Measurements from ENCODE around the gene LDLR.

The LDLR gene

DNA sequence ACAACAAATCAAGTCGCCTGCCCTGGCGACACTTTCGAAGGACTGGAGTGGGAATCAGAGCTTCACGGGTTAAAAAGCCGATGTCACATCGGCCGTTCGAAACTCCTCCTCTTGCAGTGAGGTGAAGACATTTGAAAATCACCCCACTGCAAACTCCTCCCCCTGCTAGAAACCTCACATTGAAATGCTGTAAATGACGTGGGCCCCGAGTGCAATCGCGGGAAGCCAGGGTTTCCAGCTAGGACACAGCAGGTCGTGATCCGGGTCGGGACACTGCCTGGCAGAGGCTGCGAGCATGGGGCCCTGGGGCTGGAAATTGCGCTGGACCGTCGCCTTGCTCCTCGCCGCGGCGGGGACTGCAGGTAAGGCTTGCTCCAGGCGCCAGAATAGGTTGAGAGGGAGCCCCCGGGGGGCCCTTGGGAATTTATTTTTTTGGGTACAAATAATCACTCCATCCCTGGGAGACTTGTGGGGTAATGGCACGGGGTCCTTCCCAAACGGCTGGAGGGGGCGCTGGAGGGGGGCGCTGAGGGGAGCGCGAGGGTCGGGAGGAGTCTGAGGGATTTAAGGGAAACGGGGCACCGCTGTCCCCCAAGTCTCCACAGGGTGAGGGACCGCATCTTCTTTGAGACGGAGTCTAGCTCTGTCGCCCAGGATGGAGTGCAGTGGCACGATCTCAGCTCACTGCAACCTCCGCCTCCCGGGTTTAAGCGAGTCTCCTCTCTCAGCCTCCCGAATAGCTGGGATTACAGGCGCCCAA lies at the start of gene LDLR:
Gene LDLR (plus strand): TSS at position 210 of the 760 bp plus-strand sequence. CDS start 86 bp downstream, at position 296.
- in situ Hi-C loops (cut with HindIII; ENCODE audit: low sequenced_read_pairs), result loop anchor here (10.0 kb wide), 1 partner anchor 65 kb away; no protein-coding TSS in a partner anchor

DNA sequence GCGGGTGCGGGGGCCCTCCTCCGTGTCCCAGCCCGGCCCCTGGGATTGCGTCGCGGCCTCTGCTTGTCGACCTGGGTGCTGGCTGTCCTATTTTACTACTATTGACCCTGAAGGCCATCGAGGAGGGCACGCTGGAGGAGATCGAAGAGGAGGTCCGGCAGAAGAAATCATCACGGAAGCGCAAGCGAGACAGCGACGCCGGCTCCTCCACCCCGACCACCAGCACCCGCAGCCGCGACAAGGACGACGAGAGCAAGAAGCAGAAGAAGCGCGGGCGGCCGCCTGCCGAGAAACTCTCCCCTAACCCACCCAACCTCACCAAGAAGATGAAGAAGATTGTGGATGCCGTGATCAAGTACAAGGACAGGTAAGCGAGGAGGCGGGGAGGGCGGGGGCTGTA lies 48.1 kb upstream of the LDLR start:
- in situ Hi-C loops (cut with HindIII; ENCODE audit: low sequenced_read_pairs), result no loop called here

DNA sequence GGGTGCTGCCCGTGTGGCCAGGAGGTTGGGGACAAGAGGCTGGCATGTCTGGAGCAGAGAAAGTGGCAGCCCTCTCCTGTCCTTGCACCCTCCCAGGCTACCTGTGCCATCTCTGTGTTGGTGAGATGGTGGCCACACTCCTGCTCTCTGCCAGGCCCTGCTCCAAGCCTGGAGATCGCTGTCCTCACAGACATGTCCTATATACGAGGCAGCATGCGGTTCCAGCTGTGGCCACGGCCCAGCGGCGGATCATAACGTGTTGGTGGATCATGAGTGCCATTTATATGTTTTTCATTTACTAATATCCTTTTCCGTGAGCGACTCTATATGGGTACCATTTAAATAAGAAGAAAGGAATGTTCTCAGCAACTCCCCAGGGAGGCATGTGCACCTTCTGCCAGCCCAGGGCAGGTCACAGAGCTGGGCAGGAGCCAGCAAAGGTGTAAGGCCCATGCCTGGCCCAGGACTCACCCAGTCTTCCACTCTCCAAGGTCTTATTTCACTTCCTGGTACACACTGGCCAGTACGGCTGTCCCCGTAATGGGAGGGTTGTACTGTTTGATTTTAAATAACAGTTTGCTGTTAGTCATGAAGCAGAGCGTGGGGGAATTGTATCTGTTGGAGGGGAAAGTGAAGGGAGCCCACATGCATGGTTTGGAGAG lies 47.2 kb upstream of the LDLR start:
- in situ Hi-C loops (cut with HindIII; ENCODE audit: low sequenced_read_pairs), result no loop called here

DNA sequence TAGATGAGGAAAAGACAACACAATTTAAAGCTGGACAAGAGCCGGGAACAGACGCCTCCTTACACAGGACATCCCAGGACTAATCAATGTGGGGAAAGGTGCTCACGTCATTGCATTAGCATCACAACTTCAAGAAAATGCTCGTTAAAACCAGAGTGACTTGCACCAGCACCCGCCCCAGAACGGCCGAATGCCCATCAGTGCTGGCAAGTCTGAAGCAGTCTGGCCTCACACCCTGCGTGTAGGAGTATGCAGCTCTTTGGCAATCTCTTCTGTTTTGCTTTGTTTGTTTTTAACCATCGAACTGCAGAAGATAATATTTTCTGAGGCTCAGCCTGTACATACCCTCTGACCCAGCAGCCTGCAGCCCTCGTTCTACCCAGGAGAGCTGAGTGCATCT lies 44.8 kb upstream of the LDLR start:
- in situ Hi-C loops (cut with HindIII; ENCODE audit: low sequenced_read_pairs), result no loop called here

DNA sequence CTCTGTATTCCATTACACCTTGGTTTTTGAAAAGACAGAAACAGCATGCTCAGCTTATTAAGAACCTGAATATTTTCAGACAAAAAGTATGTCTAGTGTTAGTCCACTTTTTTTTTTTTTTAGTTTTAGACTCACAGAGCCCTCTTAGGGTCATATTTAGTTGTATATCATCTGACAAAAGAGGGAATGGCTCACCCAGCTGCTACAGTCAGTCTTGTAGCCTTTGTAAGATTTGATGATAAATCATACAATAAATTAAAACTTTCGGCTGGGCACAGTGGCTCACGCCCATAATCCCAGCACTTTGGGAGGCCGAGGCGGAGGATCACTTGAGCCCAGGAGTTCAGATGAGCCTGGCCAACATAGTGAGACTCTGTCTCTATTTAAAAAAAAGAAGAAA lies 43.7 kb upstream of the LDLR start:
- in situ Hi-C loops (cut with HindIII; ENCODE audit: low sequenced_read_pairs), result no loop called here

DNA sequence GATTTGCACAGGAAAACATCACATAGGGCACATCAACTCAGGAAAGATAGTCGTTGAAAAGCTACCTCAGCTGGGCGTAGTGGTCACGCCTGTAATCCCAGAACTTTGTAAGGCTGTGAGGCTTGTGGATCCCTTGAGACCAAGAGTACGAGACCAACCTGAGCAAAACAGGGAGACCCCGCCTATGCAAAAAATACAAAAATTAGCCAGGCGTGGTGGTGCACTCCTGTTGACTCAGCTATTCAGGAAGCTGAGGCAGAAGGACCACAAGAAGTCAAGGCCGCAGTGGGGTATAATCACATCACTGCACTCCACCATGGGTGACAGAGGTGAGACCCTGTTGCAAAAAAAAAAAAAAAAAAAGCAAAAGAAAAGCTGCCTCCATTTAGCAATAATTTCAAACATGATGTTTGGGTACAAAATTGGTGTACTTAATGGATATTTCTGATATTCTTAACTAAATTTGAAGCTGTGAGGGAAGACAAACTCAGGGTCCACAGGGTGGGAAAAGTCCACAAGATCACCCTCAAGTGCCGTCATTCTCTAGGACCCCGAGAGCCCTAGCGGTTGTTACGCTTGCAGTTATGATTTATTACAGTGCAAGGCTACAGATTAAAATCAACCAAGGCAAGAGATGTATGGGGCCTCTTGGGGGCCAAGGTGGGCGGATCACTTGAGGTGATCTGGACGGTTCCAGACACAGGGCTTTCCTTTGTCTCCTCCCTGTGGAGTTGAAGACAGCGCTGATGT lies 42.5 kb upstream of the LDLR start:
- in situ Hi-C loops (cut with HindIII; ENCODE audit: low sequenced_read_pairs), result no loop called here

DNA sequence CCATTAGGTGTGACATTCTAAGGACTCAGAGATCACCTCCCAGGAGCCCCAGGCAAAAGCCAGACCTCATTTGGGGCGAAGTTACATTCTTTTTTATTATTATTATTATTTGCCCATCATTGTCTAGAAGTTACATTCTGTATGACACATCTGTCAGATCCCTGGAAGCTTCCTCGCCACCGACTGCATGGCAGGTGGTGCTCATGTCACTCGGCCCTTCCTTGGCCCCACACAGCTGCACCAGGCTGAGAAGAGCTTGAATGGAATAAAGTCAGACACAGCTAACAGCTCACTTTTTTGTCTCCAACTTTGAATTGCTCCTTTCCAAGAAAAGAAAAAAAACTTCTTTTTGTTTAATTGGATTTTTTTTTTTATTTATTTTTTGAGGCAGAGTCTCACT lies 41.4 kb upstream of the LDLR start:
- in situ Hi-C loops (cut with HindIII; ENCODE audit: low sequenced_read_pairs), result no loop called here

DNA sequence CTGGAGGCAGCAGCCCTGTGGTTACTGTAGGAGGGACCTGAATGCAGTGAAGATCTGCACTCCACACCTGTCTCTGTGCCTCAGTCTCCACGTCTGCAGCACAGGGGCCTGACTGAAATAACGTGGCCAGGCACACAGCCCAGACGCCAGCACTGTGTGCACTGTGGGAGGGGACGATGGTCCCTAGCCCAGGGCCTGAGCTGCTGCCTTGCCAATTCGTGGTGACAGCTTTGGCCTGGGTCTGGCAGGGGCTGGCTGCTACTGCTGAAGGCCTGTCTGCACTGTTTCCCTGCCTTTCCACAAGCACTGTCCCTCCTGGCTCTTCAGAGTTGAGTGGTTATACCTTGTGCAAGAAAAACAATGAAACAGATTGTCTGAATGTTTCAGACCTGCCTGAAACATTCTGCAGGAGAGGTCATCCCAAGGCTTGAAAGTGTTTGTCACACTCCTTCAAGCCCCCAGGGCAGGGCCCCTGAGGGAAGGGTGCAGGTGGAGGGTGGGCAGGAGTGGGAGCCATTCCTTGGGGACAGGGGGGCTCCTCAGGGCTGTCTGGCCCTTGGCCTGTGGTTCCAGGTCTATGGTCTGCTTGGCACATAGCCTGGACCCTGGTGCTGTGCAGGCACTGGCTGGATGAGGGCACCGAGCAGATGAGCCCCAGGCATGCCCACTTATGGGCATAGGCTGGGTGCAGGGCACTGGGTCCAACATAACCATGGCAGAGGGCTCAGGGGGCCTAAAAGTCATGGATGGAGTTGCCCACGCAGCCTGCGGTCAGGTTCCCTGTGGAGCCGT lies 38.7 kb upstream of the LDLR start:
- in situ Hi-C loops (cut with HindIII; ENCODE audit: low sequenced_read_pairs), result no loop called here

DNA sequence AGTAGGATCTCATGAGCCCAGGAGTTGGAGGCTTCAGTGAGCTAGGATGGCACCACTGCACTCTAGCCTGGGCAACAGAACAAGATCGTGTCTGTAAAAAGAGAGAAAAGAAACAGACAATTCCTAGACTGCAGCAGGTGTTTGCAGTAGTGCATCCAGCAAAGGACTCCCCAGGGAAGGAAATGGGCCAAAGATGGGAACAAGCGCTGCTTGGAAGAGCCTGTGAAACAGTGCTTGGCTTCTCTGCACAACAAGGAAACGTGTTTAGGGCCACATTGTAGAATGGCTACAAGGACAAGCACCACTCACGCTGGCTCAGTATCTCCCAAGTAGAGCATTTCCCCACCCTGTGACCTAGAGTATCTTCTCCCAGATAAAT lies 35.5 kb upstream of the LDLR start:
- in situ Hi-C loops (cut with HindIII; ENCODE audit: low sequenced_read_pairs), result no loop called here

DNA sequence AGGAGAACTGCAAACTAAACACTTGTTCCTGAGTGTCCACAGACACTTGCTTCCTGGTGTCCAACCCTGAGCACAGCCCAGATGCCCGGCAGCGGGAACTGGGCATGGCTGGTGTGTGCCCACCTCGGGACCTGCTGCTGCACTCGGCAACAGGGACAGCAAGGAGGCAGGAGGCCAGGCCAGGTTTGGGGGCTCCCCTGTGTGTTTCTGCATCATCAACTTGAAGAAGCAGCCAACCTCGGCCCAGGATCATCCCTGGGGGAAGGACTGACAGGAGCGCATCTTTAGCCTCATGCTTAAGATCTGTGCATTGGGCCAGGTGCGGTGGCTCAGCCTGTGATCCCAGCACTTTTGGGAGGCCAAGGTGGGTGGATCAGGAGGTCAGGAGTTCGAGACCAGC lies 35.1 kb upstream of the LDLR start:
- in situ Hi-C loops (cut with HindIII; ENCODE audit: low sequenced_read_pairs), result no loop called here

DNA sequence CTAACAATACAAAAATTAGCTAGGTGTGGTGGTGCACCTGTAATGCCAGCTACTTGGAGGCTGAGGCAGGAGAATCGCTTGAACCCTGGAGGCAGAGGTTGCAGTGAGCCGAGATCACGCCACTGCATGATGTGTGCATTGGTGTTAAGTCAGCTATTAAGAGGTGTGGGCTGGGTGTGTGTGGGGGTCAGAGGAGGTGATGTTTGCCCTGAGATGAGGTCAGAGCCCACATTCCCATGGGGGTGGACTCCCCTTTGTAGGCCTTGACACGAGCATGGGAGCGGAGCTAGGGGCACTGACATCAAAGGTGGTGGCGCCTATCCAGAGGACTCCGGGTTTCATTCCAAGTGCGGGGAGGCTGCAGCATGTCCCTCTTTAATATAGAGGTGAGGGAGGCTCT lies 34.6 kb upstream of the LDLR start:
- in situ Hi-C loops (cut with HindIII; ENCODE audit: low sequenced_read_pairs), result no loop called here

DNA sequence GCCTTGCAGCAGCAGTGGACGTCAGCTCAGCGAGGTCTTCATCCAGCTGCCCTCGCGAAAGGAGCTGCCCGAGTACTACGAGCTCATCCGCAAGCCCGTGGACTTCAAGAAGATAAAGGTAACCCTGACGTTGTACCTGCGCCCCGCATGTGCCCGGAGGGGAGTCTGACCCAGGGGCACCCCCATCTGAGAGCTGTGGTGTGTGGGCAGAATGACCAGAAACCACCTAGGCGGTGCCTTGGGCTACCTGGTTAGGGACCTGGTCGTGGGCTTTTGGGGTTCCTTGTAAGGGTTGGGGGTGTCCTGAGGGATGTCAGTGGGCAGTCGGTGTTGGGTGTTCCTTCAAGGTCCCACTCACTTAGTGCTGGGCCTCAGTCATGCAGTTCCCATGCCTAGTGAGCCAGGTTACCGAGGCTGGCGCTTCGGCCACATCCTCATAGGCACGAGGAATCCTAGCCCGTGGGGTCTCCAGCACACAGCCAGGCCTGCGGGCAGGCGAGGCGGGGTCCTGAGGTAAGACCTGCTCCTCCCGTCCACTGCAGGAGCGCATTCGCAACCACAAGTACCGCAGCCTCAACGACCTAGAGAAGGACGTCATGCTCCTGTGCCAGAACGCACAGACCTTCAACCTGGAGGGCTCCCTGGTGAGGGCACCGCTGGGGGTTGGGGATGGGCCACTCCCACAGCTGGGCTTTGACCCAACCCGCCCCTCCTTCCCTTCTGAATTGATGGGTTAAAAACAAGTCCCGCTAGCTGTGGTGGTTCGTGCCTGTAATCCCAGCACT lies 30.8 kb upstream of the LDLR start:
- in situ Hi-C loops (cut with HindIII; ENCODE audit: low sequenced_read_pairs), result no loop called here

DNA sequence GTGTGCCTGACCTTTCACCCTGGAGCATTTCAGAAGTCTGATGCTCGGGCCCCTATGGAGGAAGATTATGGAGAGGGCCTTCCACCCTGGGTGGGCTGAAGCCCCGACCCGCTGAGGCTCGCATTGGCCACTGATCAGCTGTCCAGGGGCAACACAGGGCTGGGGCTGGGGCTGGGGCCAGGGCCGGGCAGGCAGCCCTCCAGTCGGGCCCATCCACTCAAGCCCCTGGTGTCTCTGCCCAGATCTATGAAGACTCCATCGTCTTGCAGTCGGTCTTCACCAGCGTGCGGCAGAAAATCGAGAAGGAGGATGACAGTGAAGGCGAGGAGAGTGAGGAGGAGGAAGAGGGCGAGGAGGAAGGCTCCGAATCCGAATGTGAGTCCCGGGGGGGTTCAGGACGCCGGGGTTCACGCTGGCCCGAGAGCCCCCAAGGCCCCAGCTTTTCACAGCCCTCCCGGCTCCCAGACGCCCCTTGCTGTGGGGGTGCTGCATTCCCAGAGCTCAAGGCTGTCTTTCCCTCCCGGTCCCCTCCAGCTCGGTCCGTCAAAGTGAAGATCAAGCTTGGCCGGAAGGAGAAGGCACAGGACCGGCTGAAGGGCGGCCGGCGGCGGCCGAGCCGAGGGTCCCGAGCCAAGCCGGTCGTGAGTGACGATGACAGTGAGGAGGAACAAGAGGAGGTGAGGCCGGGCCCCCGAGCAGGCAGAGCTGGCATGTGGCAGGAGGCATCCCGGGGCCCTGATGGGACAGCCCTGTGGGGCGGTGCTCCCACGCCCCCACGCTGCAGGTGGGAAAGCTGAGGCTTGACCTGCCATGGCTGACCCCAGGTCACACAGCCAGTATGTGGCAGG lies 29.5 kb upstream of the LDLR start:
- in situ Hi-C loops (cut with HindIII; ENCODE audit: low sequenced_read_pairs), result loop anchor here (5.0 kb wide), 3 partner anchors 32 to 182 kb away; no protein-coding TSS in a partner anchor

DNA sequence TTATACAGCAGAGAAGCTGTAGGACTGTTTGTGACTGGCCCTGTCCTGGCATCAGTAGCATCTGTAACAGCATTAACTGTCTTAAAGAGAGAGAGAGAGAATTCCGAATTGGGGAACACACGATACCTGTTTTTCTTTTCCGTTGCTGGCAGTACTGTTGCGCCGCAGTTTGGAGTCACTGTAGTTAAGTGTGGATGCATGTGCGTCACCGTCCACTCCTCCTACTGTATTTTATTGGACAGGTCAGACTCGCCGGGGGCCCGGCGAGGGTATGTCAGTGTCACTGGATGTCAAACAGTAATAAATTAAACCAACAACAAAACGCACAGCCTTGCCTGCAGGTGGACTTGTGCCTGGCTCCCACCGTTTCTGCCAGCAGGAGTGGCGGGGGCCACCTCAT lies 27.3 kb upstream of the LDLR start:
- in situ Hi-C loops (cut with HindIII; ENCODE audit: low sequenced_read_pairs), result loop anchor here (5.0 kb wide), 3 partner anchors 35 to 185 kb away; no protein-coding TSS in a partner anchor

DNA sequence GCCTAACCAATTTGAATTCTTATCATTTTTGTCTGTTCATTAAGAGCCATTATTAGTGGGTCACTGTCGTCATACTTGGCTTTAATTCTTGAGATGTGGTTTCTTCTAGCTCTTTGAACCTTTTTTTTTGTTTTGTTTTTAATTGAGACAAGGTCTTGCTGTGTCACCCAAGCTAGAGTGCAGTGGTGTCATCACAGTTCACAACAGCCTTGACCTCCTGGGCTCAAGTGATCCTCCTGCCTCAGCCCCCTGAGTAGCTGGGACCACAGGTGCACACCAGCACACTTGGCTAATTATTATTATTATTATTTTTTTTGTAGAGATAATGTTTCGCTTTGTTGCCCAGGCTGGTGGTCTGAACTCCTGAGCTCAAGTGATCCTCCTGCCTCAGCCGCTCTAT lies 25.8 kb upstream of the LDLR start:
- in situ Hi-C loops (cut with HindIII; ENCODE audit: low sequenced_read_pairs), result loop anchor here (5.0 kb wide), 3 partner anchors 36 to 186 kb away; no protein-coding TSS in a partner anchor

DNA sequence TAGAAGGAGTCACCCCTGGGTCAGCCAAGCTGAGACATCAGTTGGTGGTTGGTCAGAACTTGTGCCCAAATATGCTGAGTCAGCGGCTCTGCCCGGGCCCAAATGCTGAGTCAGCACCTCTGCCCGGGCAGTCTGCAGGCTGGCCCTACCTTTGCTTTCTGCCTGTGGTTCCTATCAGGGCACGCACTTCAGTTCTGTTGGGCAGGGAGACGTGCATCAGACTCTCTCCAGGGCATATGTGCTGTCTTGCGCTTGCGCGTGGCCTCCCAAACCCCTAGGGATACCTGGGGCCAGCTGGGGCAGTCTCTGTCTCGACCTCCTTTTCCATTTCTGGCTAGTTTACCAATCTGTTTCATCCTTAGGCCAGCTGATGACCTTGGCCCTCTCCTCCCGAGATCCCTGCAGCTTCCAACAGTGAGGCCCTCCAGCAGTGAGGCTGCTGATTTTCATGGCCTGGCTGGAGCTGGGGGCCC lies 24.4 kb upstream of the LDLR start:
- in situ Hi-C loops (cut with HindIII; ENCODE audit: low sequenced_read_pairs), result loop anchor here (5.0 kb wide), 3 partner anchors 38 to 188 kb away; no protein-coding TSS in a partner anchor

DNA sequence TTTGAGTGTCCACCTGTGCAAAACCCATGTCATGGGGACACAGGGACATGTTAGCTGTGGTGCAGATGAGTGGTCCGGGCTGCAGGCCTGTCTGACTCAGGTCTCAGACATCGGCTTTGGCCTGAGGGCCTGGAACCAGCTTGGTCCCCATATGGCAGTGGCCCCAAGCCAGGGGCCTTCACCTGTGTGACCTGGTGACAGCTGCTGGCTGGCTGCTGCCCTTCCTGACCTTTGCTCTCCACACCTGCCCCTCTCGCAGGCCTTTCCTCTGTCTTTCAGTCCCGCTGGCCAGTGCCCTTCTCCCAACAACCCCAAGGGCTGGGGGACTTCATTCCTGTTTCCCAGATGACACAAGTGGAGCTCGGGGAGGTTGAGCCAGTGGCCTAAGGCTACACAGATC lies 22.9 kb upstream of the LDLR start:
- in situ Hi-C loops (cut with HindIII; ENCODE audit: low sequenced_read_pairs), result no loop called here

DNA sequence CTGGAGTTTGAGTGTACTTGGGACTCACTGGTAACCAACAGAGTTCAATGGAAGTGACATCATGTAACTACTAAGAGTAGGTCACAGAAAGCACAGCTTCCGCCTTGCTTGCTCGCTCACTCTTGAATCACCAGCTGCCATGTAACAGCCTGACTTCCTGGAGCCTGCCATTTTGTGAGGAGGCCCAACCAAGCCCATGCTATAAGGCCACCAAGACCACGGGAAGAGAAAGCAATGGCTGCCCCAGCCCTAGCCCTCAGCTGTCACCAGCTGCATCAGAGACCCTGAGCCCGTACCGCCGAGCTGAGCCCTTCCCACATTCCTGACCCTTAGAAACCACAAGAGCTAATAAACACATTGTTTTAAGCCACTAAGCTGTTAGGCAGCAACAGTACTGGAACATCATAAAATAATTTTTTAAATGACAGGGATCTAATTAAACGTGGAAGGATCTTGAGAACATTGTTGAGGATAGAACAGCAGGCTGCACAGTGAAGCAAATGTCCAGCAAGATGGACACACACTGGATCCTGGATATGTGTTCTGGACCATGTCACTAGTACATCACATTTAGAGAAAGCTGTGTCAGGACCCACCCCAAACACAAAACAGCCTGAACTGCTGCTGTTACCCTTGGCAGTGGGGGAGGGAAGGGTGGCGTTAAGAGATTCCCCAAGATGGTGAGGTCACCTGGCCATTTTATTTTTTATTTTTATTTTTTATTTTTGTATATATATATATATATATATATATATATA lies 21.7 kb upstream of the LDLR start:
- in situ Hi-C loops (cut with HindIII; ENCODE audit: low sequenced_read_pairs), result no loop called here

Data from endothelial cell of hepatic sinusoid (primary cell).